SK-N-SH (cell line): ENCODE data around the gene E2F1. TPM values are rescaled to one million over a fixed set of nuclear protein-coding genes. Genes with fewer than 3 reads are reported as not detected.

Experiments used
- CTCF ChIA-PET: fragments of 300-600, 350-600 bp; formaldehyde crosslinking; extraction: SDS; loops from one replicate; lab custom pipeline; 2021; lab: Yijun Ruan, JAX
- POLR2A ChIA-PET: fragments of 350-600 bp; sonication (Branson Sonifier 250); formaldehyde crosslinking; extraction: SDS; loops from one replicate; lab custom pipeline; 2020; ENCODE audit warnings: antibody characterized with exemption, inconsistent platforms; lab: Yijun Ruan, JAX
- DNase-seq: peaks from one replicate; pipeline ENCODE4 v3.0.0; 2012
- H2AFZ ChIP-seq: fragments of 200-600 bp; sonication (generic); 2 replicates; pipeline ENCODE4 v1.8.1; 2016; ENCODE audit warnings: antibody characterized with exemption, mild to moderate bottlenecking, low read depth
- H3F3A ChIP-seq: fragments of 200-600 bp; sonication (generic); replicated peaks from 2 replicates; pipeline ENCODE3; 2016; ENCODE audit warnings: antibody characterized with exemption, mild to moderate bottlenecking; ENCODE audit not compliant: insufficient read depth
- H3K27ac ChIP-seq, 2 experiments: fragments of 200-500 bp in 1 of 2; fragments of 200-600 bp in 1 of 2; sonication (Bioruptor generic) in 1 of 2; sonication (generic), shearing (Covaris generic) in 1 of 2; 2 replicates each; pipeline versions ENCODE4 v1.5.1 to v1.6.1; 2014 to 2016; ENCODE audit warnings: low read depth in 2 of 2, inconsistent platforms in 1 of 2, low read length in 1 of 2, mild to moderate bottlenecking in 1 of 2, mixed read lengths in 1 of 2
- H3K27me3 ChIP-seq: fragments of 200-600 bp; sonication (generic), shearing (Covaris generic); 2 replicates; pipeline ENCODE4 v1.6.1; 2016; ENCODE audit warnings: mixed run types; ENCODE audit not compliant: insufficient read depth
- H3K36me3 ChIP-seq, 2 experiments: fragments of 200-500 bp in 1 of 2; fragments of 200-600 bp in 1 of 2; sonication (Bioruptor generic) in 1 of 2; sonication (generic) in 1 of 2; replicated peaks in 1 of 2; 2 replicates each; pipeline versions ENCODE3 to v1.5.1; 2014 to 2016; ENCODE audit warnings: low read length in 1 of 2, mild to moderate bottlenecking in 1 of 2; ENCODE audit not compliant: insufficient read depth in 2 of 2, control insufficient read depth in 1 of 2
- H3K4me1 ChIP-seq, 2 experiments: fragments of 200-500 bp in 1 of 2; fragments of 200-600 bp in 1 of 2; sonication (Bioruptor generic) in 1 of 2; sonication (generic), shearing (Covaris generic) in 1 of 2; 2 replicates each; pipeline versions ENCODE4 v1.5.1 to v1.6.1; 2014 to 2016; ENCODE audit warnings: low read depth in 1 of 2, low read length in 1 of 2, mixed run types in 1 of 2; ENCODE audit not compliant: insufficient read depth in 2 of 2, control insufficient read depth in 1 of 2
- H3K4me2 ChIP-seq: fragments of 200-600 bp; sonication (generic), shearing (Covaris generic); 2 replicates; pipeline ENCODE4 v1.6.1; 2017; ENCODE audit warnings: mixed run types
- H3K4me3 ChIP-seq, 2 experiments: fragments of 200-500 bp in 1 of 2; fragments of 200-600 bp in 1 of 2; sonication (Bioruptor generic) in 1 of 2; sonication (generic), shearing (Covaris generic) in 1 of 2; 2 replicates each; pipeline versions ENCODE4 v1.5.1 to v1.8.1; 2014 to 2016; ENCODE audit warnings: low read depth in 2 of 2, inconsistent platforms in 1 of 2, low read length in 1 of 2, mild to moderate bottlenecking in 1 of 2, mixed read lengths in 1 of 2, moderate library complexity in 1 of 2
- H3K79me2 ChIP-seq: fragments of 200-600 bp; sonication (generic); 2 replicates; pipeline ENCODE4 v1.8.1; 2017; ENCODE audit warnings: mild to moderate bottlenecking; ENCODE audit not compliant: insufficient read depth
- H3K9ac ChIP-seq: fragments of 200-600 bp; sonication (generic); 2 replicates; pipeline ENCODE4 v1.6.1; 2017; ENCODE audit warnings: mixed run types
- H3K9me2 ChIP-seq: fragments of 200-600 bp; sonication (generic); 2 replicates; pipeline ENCODE4 v1.6.1; 2017; ENCODE audit warnings: mixed run types
- H3K9me3 ChIP-seq: fragments of 200-600 bp; sonication (generic); 2 replicates; pipeline ENCODE4 v1.6.1; 2017; ENCODE audit warnings: mixed run types, mild to moderate bottlenecking, moderate library complexity
- H4K20me1 ChIP-seq: fragments of 200-600 bp; sonication (generic); 2 replicates; pipeline ENCODE4 v1.6.1; 2017; ENCODE audit warnings: mild to moderate bottlenecking, mixed run types; ENCODE audit not compliant: insufficient read depth
- GABPA ChIP-seq: IDR thresholded peaks from 2 replicates; pipeline ENCODE4 v1.4.0; 2012; ENCODE audit warnings: low read depth, mild to moderate bottlenecking
- MXI1 ChIP-seq: IDR thresholded peaks from 2 replicates; pipeline ENCODE4 v1.6.1; 2012; ENCODE audit warnings: mild to moderate bottlenecking, low read depth, low read length, improper control_type of control experiment
- RFX5 ChIP-seq: IDR thresholded peaks from 2 replicates; pipeline ENCODE4 v1.6.1; 2012; ENCODE audit warnings: mild to moderate bottlenecking, improper control_type of control experiment, low read length
- SMC3 ChIP-seq: IDR thresholded peaks from 2 replicates; pipeline ENCODE4 v1.6.1; 2012; ENCODE audit warnings: low read depth, low read length, improper control_type of control experiment
- TAF1 ChIP-seq: IDR thresholded peaks from 2 replicates; pipeline ENCODE4 v1.6.1; 2012; ENCODE audit warnings: low read depth, mild to moderate bottlenecking, low read length, moderate library complexity, borderline replicate concordance
- TCF12 ChIP-seq: IDR thresholded peaks from 2 replicates; pipeline ENCODE4 v1.4.0; 2012
- TEAD4 ChIP-seq: IDR thresholded peaks from 2 replicates; pipeline ENCODE4 v1.4.0; 2012; ENCODE audit warnings: mild to moderate bottlenecking, borderline replicate concordance; ENCODE audit not compliant: insufficient read depth
- WGBS: methylation state at CpG from one replicate; pipeline ENCODE4 v1.1.6; 2017; ENCODE audit warnings: low lambda C conversion rate; 5-methylcytosine and 5-hydroxymethylcytosine counted together
- polyA plus RNA-seq, 3 experiments: library from polyadenylated mRNA; depleted of rRNA; stranded (reverse); fragments of >200 nt; gene quantifications; 2 replicates each; pipeline ENCODE4 v1.2.3, GENCODE V29; 2012
- TF ChIP-seq, protein P1 (sequence below): IDR thresholded peaks from 2 replicates; pipeline ENCODE4; 2012
- TF ChIP-seq, protein P2 (sequence below): fragments of 150-350 bp; IDR thresholded peaks from 2 replicates; pipeline ENCODE4 v1.6.1; 2017; ENCODE audit warnings: antibody characterized with exemption, low read length, low read depth, borderline replicate concordance

The E2F1 gene
- polyA plus RNA-seq, 1 of the 3 experiments (the other 2 are of a cell fraction): 15.0 TPM

DNA sequence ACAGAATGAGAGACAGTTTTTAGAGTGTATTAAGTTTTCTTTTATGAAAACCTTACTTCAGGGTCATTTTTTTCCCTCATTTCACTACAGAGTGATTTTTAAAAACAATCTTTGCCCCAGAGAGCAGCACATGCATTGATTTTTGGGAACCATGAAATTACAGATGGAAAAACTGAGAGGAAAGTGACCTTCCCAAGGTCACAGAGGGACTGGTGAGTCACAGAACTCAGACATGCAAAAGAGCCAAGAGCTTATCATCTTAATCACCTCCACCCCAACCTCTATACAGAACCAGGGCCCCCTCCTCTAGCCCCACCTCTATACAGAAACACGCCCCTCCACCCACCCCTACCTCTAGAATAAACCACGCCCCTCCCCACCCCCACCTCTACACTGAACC is 23.2 kb upstream of the E2F1 start:
- no peaks in the 10 kb centered on the region for H3K4me1 ChIP-seq
- no peak overlapping the region for H3K9ac ChIP-seq
- H2AFZ ChIP-seq: no peak overlapping the region
- TF ChIP-seq GABPA (no peak), TAF1 (no peak)
- TF ChIP-seq, protein P1, sequence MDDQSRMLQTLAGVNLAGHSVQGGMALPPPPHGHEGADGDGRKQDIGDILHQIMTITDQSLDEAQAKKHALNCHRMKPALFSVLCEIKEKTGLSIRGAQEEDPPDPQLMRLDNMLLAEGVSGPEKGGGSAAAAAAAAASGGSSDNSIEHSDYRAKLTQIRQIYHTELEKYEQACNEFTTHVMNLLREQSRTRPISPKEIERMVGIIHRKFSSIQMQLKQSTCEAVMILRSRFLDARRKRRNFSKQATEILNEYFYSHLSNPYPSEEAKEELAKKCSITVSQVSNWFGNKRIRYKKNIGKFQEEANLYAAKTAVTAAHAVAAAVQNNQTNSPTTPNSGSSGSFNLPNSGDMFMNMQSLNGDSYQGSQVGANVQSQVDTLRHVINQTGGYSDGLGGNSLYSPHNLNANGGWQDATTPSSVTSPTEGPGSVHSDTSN: no peak
- no peak overlapping the region for H3K4me3 ChIP-seq
- H3K9me3 ChIP-seq: no peaks in the 10 kb centered on the region
- H3F3A ChIP-seq: no peaks in the 10 kb centered on the region
- no peak overlapping the region for H3K27ac ChIP-seq
- H4K20me1 ChIP-seq: no peaks in the 10 kb centered on the region
- H3K27me3 ChIP-seq: no peaks in the 10 kb centered on the region
- H3K4me2 ChIP-seq: no peak overlapping the region
- WGBS: 64% methylated on average over 2 of the region's 2 CpGs
- no peaks in the 10 kb centered on the region for H3K9me2 ChIP-seq
- no peak for DNase-seq
- no peaks in the 10 kb centered on the region for H3K79me2 ChIP-seq
- ChIA-PET CTCF (interaction anchor here (1.5 kb wide), 1 partner anchor 10 kb away, joined by 3 read pairs; no protein-coding TSS in a partner anchor), POLR2A (no interaction called here)
- H3K36me3 ChIP-seq: peaks cover 0 to 5% of the 10 kb centered on the region in 2 experiments

DNA sequence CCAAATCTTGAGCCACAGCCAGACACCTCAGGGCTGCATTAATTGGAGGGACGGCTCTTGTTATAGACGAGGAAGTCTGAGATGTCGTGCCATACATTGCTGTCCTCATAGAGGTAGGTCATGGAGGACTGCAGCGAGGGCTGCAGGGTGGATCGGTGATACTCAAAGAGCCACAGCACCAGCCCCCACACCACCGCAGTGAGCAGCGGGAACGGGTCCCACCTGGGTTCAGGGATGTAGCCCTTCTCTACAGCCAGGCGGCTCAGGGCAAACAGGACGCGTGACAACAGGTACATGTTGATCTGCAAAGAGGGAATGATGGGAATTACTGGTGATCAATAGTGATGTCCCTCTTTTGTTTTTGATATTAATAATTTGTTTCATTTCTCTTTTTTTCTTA is 21.5 kb upstream of the E2F1 start:
- ChIA-PET CTCF (no interaction called here), POLR2A (no interaction called here)
- no peak overlapping the region for H3K4me3 ChIP-seq

DNA sequence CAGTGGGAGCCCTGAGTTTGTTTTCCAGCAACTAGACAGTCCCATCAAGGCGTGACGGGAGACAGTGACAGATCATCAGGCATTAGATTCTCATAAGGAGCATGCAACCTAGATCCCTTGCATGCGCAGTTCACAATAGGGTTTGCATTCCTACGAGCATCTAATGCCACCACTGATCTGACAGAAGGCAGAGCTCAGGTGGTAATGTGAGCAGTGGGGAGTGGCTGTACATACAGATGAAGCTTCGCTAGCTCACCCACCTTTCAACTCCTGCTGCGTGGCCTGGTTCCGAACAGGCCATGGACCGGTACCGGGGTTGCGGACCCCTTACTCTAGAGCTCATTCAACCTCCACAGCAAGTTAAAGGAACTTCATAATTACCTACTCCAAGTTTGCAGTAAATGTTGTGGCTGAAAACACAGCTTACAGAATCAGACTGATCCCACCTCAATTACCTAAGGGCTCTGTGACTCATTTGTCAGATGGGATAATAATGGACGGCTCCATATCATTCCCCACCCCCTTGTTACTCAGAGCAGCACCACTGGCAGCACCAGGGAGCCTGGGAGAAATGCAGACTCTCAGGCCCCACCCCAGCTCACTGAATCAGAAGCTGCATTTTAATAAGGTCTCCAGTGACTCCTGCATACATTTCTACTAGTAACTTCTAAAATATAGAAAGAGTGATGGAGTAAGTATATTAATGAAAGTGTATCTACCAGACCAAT is 18.2 kb upstream of the E2F1 start:
- Histone ChIP-seq H3F3A (no peaks in the 10 kb centered on the region), H3K4me3 (no peak overlapping the region), H3K4me2 (no peak overlapping the region), H2AFZ (no peak overlapping the region), H3K79me2 (no peaks in the 10 kb centered on the region), H4K20me1 (no peaks in the 10 kb centered on the region), H3K9me2 (no peaks in the 10 kb centered on the region), H3K36me3 (peaks cover 0 to 5% of the 10 kb centered on the region in 2 experiments), H3K27me3 (no peaks in the 10 kb centered on the region), H3K27ac (no peak overlapping the region), H3K9me3 (no peaks in the 10 kb centered on the region), H3K9ac (no peak overlapping the region), H3K4me1 (peaks cover 0 to 15% of the 10 kb centered on the region in 2 experiments; a peak in 1 of 4 replicates)
- 89% methylated on average over 11 of the region's 11 CpGs for WGBS
- DNase-seq: no peak
- TF ChIP-seq RFX5 (no peak), TEAD4 (no peak), SMC3 (no peak), MXI1 (no peak), TCF12 (no peak)
- TF ChIP-seq, protein P2, sequence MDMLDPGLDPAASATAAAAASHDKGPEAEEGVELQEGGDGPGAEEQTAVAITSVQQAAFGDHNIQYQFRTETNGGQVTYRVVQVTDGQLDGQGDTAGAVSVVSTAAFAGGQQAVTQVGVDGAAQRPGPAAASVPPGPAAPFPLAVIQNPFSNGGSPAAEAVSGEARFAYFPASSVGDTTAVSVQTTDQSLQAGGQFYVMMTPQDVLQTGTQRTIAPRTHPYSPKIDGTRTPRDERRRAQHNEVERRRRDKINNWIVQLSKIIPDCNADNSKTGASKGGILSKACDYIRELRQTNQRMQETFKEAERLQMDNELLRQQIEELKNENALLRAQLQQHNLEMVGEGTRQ: no peak
- CTCF ChIA-PET: interaction anchor here (0.6 to 2.7 kb wide), 4 partner anchors 11 to 37 kb away, joined by 3 to 9 read pairs (median 3); no protein-coding TSS in a partner anchor
- POLR2A ChIA-PET: no interaction called here

More for the DNA sequence above, 21.5 kb upstream of the E2F1 start:
- H3K79me2 ChIP-seq: no peaks in the 10 kb centered on the region
- WGBS: 84% methylated on average over 11 of the region's 11 CpGs
- no peak overlapping the region for H3K9ac ChIP-seq
- no peak for TF ChIP-seq TAF1
- no peak overlapping the region for H3K27ac ChIP-seq
- H3K9me2 ChIP-seq: no peaks in the 10 kb centered on the region
- no peak overlapping the region for H2AFZ ChIP-seq
- H3K36me3 ChIP-seq: peaks cover 0 to 5% of the 10 kb centered on the region in 2 experiments
- no peak overlapping the region for H3K4me2 ChIP-seq
- no peaks in the 10 kb centered on the region for H3K9me3 ChIP-seq
- H3F3A ChIP-seq: no peaks in the 10 kb centered on the region
- no peaks in the 10 kb centered on the region for H4K20me1 ChIP-seq
- H3K4me1 ChIP-seq: peaks cover 0 to 11% of the 10 kb centered on the region in 2 experiments; a peak in 1 of 4 replicates
- no peak for DNase-seq
- H3K27me3 ChIP-seq: no peaks in the 10 kb centered on the region
